Muscle of arm (tissue), 12 donors: Measurements from ENCODE around the gene TMEM271. TPM values are rescaled to one million over a fixed set of nuclear protein-coding genes. Genes with fewer than 3 reads are reported as not detected.
"Not testable (repeated sequence)": the region's sequence is repeated elsewhere in the genome, so short reads cannot be mapped to it uniquely, and the experiment has no call there.

Experiments used
- DNase-seq: peaks from one replicate; pipeline ENCODE4 v3.0.0-alpha.2; 2013
- polyA plus RNA-seq, 12 donors: library from polyadenylated mRNA; unstranded; fragments of 120-200 nt; gene quantifications; one replicate each; pipeline ENCODE4 v1.2.1, GENCODE V29; 2013; ENCODE audit not compliant: insufficient read length in 12 of 12

TMEM271 gene
- polyA plus RNA-seq, 12 donors = 0.19 to 0.74 TPM; not detected in 10

DNA sequence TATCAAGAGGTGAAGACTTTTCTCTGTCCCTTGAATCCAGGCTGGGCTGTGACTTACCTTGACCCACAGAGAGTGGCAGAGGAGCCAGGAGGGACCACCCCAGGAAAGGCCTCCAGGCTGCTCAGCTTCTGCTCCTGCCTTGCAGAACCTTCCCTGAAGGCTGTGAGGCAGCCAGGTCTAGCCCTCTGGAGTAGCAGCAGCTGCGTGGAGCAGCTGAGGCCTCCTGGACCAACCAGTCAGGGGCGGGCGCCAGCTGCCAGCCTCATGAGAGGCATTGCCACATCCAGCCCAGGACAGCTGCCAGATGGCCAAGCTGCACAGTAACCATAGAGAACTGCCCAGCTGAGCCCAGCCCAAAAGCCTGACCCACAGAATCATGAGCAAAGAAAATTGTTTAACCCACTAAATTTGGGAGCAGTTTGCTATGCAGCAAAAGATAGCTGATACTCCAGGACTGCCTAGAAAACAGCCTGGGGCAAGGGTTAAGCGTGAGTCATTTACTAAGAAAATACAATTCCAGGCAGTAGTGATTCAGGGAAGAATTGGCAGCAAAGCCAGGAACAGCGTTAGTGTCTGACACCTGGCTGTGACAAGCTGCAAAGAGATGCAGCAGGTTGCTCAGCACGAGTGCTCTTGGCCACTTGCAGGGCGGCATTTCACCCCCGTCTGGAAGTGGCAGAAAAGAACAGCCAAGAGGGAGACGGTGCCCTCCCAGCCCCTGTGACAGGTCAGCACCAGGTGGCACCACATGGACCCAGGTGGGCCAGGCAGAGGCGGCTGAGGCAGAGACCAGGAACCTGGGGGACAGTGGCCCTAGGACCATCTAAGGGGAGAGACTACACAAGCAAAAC is 34.5 kb upstream of the TMEM271 start:
- DNase-seq = peak; percentile 5

DNA sequence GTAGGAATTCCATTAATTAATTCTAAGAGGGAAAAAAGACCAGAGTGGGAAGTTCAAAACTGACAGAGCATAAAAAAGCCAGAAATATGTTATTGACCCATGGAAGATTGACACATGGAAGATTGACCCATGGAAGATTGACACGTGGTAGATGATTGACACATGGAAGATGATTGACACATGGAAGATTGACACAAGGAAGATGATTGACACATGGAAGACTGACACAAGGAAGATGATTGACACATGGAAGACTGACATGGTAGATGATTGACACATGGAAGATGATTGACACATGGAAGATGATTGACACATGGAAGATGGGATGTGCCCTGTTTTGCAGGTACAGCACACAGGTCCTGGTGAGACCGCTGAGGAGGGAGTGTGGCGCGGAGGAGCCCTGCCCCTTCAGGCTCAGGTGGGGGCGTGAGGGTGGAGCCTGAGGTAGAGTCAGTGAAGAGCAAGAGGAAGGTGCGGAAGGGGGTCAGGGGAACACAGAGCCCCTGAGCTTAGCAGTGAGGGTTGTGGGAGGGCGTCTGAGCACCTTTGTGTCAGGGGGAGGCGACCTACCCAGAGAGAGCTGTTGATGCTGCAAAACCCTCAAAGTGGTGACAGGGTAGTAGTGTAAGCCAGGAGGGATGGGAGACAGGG is 33.4 kb upstream of the TMEM271 start:
- no peak for DNase-seq

DNA sequence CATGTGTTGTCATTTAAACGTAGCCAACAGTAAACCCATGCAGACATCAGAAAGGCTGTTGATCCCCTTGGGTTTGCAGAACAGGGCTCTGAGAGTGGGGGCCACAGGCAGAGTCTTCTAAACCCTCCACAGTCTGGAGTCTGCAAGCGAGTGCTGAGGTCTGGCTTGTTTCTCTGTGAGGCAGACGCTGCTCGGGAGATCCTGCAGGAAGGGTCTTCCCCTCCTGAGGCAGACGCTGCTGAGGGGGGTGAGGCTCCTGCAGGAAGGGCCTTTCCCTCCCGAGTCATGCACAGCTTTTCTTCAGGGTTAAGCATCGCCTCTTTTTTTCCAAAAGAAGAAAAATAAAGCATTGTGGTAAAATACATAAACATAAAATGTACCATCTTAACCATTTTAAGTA is 32.1 kb upstream of the TMEM271 start:
- DNase-seq = no peak

DNA sequence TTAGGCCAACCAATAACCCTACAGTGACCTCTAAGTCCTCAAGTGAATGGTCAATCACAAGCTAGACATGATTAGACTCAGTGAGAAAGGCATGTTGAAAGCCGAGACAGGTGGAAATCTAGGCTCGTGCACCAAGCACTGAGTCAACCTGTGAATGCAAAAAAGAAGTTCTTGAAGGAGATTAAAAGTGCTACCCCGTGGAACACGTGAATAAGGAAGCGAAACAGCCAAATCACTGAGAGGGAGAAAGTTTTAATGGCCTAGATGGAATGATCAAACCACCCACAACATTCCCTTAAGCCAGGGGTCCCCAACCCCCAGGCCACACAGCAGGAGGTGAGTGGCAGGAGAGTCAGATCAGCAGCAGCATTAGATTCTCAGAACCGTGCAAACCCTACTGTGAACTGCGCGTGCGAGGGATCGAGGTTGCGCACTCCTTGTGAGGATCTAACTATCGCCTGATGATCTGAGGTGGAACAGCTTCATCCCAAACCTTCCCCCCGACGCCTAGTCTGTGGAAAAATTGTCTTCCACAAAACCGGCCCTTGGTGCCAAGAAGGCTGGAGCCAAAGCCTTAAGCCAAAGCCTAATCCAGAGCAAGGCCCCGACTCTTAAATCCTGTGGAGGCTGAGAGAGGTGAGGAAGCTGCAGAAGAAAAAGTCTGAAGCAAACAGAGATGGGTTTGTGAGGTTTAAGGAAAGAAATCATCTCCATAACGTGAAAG is 29.8 kb upstream of the TMEM271 start:
- no peak for DNase-seq

DNA sequence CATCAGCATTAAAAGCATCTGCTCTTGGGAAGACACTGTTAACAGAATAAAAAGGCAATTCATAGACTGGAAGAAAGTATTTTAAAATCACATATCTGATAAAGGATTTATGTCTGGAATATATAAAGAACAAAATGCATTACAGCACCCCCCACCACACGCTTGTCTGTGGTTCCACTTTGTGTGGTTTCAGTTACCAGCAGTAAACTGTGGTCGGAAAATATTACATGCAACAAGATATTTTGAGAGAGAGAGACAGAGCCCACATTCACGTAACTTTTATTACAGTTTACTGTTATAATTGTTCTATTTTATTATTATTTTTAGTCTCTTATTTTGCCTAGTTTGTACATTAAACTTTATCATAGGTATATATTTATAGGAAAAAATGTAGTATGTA is 28.0 kb upstream of the TMEM271 start:
- DNase-seq = no peak

DNA sequence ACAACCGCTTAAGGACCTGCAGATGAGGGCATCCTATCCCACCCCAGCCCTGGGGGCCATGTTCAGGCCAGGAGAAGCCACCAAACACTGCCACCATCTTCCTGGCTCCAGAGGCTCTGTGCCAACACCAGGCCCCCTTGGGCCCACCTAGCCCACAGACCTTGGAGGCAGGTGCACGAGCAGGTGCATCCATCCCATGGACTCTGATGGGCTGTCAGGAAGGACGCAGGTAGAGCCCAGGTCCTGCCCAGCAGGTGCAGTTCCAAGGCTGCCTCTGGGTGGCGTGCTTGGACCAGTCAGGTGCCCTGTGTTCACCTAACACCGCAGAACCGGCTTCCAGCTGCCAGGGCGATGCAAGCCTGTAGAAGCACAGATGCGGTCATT is 26.5 kb upstream of the TMEM271 start:
- peak; percentile 7 for DNase-seq

DNA sequence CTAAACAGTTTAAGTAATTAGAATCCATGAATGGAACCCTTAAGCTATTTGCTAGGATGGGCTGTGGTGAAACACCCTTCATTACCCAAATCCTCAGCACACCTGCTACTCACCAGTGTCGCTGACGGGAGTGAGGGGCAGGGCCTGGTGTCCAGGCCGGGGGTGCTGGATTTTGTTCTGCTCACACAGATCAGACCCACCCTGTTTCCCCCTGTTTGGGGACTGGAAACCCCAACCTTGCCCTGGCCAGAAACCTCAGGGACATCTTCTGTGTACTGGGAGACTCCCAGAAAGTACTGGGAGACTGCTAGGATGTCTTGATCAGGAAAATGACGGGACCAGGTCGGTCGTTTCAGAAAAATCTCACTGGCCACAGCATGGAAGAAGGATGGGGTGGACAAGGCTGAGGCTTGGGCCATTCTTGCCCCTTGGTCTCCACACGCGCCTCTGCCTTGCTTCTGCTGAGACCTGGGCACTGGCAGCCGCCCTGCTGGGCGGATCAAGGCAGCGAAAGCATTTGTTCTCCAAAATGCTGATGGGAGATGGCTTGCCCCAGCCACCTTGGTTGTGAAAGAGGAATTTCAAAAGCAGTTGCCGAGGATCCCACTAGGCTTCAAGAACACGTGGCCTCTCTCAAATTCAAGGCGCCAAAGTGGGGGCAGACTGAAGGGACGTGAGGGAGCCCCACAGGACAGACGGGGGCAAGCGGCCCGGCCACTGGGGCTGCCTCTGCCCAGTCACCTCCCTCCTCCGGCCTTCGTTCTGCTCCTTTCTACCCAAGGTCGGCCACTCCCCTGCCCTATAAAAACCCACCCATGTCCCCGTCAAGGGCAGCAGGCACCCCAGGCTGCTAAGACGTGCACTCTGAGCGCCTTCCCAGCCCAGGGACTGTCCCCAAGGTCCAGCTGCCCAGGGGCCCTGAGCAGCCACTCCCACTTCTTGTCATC is 25.8 kb upstream of the TMEM271 start:
- DNase-seq = no peak

DNA sequence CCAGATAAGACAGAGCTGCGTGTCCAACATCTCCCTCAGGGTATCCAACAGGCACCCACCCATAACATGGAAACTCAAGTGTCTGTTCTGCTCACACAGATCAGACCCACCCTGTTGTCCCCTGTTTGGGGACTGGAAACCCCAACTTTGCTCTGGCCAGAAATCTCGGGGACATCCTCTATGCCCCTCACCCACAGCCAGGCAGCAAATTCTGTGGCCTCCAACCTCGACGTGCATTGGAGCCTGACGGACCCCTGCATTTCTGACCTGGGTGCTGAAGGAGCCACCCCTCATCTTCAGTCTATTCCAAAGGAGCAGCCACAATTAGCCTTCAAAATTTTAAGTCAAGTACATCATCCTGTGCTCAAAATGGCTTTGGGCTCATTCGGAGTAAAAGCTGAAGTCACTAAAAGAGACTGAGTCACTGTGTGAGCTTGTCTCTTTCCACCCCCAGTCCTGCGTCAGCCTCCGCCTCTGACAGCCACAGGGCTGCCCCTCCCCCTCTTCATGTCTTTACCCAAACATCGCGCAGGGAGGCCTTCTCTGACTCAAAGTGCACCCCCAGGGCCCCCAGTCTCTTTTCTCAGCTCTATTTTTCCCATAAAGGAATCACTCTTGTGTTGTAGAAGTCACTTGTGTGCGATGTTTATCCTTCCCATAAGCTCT is 24.9 kb upstream of the TMEM271 start:
- DNase-seq = no peak

DNA sequence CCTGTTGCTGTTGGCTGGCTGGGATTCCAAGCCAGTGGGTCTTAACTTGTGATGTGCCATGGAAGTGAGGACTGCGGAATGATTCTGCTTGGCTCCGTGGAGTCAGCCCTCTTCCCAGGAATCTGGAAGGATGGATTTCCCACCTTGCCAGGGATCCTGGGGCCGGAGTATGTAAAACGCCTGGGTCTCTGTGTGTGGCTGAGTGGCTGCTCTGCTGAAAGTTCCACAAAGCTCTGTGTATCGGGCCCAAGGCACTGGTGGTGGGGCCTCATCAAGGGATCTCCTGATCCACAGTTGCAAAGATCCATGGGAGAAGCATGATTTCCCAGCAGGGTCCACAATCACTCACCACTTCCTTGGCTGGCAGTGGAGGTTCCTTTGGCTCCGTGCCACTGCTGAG is 24.1 kb upstream of the TMEM271 start:
- no peak for DNase-seq

DNA sequence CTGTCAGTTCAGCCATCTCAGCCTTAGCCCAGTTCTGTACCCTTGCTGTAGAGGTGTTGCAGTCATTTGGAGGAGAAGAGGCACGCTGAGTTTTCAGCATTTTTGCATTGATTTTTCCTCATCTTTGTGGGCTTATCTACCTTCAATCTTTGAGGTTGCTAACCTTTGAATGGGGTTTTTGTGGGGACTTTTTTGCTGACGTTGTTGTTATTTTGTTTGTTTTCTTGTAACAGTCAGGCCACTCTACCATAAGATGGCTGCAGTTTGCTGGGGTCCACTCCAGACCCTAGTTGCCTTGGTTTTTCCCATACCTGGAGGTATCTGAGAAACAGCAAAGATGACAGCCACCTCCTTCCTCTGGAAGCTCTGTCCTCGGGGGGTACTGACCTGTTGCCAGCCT is 22.8 kb upstream of the TMEM271 start:
- no peak for DNase-seq

DNA sequence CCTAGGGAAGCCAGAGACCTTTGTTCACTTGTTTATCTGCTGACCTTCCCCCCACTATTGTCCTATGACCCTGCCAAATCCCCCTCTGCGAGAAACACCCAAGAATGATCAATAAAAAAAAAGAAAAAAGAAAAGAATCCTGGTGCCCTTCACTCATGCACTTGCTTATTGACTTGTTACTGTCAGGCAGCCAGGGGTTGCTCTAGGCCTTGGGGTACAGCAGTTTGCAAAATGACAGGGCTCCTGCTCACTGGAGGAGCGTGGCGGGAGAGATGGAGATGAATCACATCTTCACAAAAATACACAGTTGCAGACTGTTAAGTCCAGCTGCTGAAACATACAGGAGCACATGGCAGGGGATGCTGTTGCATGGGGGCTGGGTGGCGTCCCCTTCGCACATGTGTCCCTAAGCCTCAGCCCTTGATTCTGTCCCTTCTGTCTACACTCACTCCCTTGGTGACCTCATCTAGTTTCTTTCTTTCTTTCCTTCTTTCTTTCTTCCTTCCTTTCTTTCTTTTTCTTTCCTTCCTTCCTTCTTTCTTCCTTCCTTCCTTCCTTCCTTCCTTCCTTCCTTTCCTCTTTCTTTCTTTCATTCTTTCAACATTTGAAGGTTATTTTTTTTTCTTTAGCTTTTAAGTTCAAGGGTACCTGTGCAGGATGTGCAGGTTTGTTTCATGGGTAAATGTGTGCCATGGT is 16.9 kb upstream of the TMEM271 start:
- no peak for DNase-seq

DNA sequence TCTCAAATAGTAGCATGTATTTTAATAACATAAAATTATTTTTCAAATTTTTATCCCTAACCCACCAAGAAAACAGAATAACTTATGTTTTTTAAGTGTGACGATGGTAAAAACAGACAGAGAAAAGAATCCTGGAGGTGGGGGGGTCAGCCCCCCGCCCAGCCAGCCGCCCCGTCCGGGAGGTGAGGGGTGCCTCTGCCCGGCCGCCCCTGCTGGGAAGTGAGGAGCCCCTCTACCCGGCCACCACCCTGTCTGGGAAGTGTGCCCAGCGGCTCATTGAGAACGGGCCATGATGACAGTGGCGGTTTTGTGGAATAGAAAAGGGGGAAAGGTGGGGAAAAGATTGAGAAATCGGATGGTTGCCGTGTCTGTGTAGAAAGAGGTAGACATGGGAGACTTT is 16.1 kb upstream of the TMEM271 start:
- not testable (repeated sequence) for DNase-seq

DNA sequence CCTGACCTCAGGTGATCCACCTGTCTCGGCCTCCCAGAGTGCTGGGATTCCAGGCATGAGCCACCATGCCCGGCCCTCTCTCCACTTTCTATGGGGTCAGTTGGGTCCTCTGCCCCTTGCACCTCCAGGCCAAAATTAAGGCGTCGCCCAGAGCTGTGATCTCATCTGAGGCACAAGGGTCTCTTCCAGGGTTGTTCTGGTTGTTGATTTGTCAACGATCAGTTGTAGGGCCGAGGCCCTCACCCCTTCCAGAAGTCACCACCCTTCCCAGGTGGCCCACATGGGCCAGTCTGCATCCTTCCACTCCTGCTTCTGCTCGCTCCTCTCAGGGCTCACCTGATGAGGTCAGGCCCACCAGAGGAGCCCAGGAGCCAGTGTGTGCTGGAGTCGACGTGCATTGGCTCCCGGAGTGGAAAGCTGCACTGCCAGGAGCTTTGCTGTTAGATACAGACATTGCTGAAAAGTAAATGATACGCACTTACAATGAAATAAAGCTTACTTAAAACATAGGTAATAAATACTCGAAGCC is 14.3 kb upstream of the TMEM271 start:
- no peak for DNase-seq

DNA sequence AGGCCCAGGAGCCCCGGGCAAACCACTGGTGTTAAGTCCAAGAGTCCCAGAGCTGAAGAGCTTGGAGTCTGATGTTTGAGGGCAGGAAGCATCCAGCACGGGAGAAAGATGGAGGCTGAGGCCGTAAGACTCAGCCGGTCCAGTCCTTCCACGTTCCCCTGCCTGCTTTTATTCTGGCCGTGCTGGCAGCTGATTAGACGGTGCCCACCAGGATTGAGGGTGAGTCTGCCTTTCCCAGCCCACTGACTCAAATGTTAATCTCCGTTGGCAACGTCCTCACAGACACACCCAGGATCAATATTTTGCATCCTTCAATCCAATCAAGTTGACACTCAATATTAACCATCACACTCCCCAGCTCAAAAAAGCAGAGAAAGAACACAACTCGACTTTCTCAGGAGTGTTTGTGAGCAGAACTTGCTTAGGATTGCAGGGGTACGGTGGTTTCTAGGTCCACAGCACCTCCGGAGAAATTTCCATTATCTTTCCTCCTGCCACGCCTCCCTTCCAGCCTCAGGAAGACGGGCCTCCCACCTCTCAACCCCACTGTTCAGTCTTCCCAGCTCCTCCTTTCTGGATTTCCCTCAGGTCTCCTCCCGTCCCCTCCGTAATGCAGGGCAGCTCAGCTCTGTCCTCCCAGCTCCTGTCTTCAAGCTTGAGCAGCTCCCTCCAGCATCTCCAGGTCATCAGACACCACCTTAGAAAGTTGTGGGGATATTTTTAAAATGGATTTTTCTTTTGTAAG is 13.3 kb upstream of the TMEM271 start:
- DNase-seq = no peak

DNA sequence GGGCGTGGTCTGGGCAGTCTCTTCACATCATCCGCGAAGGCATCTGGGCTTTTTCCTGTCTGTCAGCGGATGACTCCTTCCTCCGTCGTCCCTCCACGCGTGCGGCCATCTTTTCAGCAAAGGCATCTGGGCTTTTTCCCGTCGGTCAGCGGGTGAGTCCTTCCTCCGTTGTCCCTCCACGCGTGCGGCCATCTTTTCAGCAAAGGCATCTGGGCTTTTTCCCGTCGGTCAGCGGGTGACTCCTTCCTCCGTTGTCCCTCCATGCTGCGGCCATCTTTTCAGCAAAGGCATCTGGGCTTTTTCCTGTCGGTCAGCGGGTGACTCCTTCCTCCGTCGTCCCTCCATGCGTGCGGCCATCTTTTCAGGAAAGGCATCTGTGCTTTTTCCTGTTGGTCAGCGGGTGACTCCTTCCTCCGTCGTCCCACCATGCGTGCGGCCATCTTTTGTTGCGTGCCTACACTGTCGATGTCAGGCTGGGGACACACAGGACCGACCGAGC is 12.3 kb upstream of the TMEM271 start:
- no peak for DNase-seq

DNA sequence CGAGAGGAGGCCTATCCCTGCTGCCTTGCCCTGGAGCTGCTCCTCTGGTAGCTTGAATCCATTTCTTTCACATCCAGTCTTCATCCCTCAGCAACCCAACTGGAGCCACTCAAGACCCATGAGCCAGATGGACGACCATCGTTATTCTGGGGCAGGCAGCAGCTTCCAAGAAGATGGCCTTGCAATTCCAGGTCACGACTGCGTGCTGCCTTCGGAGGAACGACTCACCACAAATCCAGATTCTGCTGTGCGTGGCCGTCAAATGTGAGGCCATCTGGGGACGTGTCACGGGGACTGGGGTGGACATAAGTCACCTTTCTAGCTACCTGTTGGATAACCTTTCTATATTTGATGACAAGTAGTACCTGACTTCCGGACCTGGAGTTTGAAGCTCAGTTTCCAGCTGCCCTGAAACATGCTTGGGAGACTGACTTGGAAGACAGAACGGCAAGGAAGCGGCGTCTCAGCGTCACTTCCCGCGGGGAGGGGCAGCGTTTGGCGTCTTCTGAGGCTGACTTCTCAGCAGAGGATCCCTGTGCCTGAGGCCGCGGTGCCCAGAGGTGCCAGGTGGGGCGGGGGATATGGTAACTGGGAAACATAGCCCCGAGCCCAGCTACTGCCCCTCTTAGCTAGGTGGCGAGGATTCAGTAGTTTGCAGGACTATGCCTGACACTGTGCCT is 11.7 kb upstream of the TMEM271 start:
- DNase-seq = no peak

DNA sequence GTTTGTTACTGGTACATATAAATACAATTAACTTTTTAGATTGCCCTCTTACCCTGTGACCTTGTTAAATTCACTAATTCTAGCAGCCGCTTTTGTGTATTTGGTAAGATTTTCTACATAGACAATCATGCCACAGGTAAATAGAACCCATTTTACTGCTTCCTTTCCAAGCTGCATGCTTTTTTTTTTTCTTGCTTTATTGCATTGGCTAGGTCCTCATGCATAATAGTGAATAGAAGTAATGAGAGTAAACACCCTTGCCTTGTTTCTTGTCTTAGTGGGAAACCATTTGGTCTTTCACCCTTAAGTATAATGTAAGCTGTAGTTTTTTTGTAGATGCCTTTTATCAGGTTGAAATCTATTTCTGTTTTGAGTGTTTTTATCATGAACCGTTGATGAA is 7.7 kb upstream of the TMEM271 start:
- DNase-seq = no peak

DNA sequence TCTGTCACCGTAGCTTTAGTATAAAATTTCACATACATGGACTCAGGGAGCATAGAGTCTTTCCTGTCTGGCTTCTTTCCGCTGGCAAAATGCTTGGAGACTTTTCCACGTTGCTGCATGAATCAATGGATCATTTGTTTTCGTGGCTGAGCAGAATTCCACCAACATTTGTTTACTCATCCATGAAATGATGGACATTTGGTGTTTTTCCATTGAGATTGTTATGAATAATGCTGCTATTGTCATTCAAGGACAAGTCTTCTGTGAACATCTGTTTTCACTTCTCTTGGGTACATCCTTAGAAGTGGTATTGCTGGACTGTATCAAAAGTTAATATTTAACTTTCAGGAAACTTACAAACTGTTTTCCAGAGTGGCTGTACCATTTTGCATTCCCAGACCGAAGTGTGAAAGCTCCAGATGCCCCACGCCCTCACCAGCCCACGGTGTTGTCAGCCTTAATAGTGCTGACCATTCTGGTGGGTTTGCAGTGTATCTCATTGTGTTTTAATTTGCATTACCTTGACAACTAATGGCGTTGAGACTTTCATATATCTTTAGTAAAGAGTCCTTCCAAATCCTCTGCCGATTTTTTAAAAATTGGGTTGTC is 5.8 kb upstream of the TMEM271 start:
- no peak for DNase-seq
